MM.1S (cell line): ENCODE data around the gene ADAMTSL1.

Source experiments
- EZH2 ChIP-seq: fragments of 300-600 bp; sonication (generic); optimal IDR thresholded peaks from 2 replicates; pipeline ENCODE3; 2017; ENCODE audit warnings: low read depth, mild to moderate bottlenecking, antibody characterized with exemption, low read length, mixed read lengths
- TF ChIP-seq, protein P1 (sequence below): fragments of 300-600 bp; sonication (generic); IDR thresholded peaks from 2 replicates; pipeline ENCODE4 v1.5.1; 2016; ENCODE audit warnings: antibody characterized with exemption, low read length, mixed read lengths

DNA sequence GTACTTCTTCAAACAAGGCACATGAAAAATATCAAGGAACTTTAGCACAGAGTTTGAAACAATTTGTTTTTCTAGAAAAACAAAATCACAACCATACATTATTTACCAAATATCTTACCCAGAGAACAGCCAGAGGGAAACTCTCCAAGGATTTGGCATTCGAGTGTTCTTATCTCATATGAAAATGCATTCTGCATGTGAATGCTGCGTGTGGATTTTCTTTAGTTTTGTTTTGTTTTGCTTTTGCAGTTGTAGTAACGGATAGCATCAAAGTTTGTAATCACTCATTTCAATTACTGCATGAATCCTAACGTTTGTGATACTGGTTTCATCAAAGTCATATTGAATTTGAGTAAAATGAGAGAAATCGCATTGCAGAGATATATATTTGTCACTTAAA is 28.0 kb downstream of the ADAMTSL1 start:
- TF ChIP-seq, protein P1, sequence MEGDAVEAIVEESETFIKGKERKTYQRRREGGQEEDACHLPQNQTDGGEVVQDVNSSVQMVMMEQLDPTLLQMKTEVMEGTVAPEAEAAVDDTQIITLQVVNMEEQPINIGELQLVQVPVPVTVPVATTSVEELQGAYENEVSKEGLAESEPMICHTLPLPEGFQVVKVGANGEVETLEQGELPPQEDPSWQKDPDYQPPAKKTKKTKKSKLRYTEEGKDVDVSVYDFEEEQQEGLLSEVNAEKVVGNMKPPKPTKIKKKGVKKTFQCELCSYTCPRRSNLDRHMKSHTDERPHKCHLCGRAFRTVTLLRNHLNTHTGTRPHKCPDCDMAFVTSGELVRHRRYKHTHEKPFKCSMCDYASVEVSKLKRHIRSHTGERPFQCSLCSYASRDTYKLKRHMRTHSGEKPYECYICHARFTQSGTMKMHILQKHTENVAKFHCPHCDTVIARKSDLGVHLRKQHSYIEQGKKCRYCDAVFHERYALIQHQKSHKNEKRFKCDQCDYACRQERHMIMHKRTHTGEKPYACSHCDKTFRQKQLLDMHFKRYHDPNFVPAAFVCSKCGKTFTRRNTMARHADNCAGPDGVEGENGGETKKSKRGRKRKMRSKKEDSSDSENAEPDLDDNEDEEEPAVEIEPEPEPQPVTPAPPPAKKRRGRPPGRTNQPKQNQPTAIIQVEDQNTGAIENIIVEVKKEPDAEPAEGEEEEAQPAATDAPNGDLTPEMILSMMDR = no peak
- no peak for TF ChIP-seq EZH2
